GM19023 (cell line): Measurements from ENCODE around the gene BCAS3.

Experiments
- ATAC-seq: cut with Tn5 transposase; IDR thresholded peaks from one replicate; pipeline ENCODE4 v1.9.1; 2021; ENCODE audit warnings: mild to moderate bottlenecking, moderate library complexity; ENCODE audit not compliant: unreplicated experiment

BCAS3 gene

DNA sequence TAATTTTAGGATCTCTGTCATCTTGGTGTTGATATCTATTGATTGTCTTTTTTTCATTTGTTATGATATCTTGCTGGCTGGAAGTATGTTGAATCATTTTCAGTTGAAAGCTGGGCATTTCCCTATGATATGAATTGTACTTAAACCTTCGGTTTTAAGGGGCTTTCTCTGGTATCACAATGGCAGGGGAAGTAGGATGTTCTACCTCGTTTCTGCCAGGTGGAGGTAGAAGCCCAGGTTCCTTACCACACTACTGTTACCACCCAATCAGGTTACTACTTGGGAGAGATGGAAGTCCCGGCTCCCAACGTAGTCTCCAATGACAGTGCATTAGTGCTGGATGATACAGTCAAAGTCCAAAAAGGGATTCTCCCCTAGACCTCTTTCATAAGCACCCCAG lies 440.3 kb downstream of the BCAS3 start:
- ATAC-seq: no peak

DNA sequence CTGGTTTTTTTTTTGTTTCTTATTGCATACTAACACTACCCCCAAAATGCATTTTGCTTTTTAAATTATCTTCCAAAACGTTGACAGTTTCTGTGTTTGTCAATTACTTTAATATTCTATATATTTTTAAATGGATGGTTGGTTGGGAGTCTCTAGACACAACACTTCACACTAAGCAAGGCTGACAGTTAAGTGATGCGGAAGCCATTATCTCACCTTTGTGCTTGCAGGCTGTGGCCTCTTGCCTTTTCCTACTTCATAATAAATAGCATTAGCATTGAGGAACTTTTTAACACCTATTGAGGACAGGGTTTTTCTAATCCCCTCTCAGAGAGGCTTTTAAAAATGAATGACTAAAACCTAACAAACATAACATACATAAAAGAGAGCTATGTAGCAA lies 441.2 kb downstream of the BCAS3 start:
- ATAC-seq: no peak

- ATAC-seq: no peak
Observed at GRCh38 chr17:61122326-61122913, 444.8 kb downstream of the BCAS3 start.

DNA sequence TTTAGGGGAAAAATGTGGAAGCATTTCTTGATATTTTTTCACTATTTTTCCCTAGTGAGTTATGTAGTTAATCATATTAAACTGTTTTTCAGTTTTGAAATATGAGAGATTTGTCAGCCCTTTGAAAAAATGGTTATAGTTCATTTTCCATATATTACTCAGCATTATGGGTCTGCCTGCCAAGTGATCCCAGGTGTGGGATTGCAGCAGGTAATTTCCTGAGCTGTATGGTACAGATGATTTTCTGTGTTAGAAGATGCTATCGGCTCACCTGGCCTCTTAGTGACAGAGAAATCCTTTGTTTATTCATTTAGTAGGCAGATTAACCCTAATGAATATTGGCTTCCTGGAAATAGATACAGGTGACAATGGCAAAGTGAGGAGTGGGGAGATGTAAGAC lies 446.9 kb downstream of the BCAS3 start:
- no peak for ATAC-seq

DNA sequence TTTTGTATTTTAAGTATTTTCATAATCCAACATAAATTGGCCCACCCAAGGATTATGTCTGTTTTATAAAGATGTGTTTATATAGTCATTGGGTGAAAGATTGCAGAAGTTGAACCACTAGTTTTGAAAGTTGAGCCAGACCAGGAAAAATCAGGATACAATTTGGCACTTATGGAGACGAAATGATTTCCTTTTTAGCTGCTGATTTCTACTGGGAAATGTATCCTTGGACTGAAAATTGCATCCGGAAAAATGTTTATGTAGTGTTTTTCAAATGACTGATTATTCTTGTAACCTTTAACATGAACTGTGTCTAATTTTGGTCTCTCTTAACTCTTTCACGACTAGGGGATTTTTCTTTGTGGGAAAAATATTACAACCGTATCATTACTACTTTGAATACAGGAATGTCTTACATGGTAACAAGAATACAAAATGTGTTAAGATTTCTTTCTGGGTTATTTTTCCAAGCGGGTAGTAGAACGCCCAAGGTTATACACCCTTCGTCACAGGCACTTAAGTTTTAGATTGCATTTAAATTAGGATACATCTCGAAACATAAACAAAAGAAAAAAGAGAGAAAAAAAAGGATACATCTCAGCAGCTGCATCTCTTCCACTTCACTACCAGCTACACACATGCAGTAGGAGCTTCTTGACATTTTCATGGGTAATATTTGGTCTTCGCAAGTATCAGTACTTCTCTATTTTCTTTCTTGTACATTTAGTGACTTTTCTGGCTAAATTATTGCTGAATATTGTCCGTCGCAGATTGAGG lies 449.0 kb downstream of the BCAS3 start:
- ATAC-seq: no peak

GRCh38 chr17:61127960-61128359 lies 450.3 kb downstream of the BCAS3 start:
- no peak for ATAC-seq

DNA sequence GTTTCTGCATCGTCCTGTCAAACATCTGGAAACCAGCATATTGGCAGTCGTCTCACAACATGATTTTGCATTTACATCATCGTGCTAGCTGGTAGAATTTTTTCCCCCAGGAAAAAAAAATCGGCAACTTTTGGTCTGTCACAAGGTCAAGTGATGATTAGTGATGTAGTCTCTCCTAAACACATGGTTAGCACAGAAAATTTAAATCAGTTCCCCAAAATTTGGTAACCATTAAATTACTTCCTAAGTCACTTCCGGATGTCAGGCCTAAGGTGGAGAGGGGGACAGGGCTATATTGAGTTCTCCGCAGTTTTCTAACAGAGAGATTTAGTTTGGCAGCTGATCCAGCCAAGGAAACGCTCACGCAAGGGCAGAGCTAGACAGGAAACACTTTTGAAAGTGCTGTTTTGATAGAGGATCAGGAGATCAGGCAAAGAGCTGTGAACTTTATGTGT lies 451.0 kb downstream of the BCAS3 start:
- no peak for ATAC-seq

GRCh38 chr17:61129267-61130254 lies 451.9 kb downstream of the BCAS3 start:
- no peak for ATAC-seq

- ATAC-seq: no peak
Observed at GRCh38 chr17:61130330-61130729, 452.7 kb downstream of the BCAS3 start.

DNA sequence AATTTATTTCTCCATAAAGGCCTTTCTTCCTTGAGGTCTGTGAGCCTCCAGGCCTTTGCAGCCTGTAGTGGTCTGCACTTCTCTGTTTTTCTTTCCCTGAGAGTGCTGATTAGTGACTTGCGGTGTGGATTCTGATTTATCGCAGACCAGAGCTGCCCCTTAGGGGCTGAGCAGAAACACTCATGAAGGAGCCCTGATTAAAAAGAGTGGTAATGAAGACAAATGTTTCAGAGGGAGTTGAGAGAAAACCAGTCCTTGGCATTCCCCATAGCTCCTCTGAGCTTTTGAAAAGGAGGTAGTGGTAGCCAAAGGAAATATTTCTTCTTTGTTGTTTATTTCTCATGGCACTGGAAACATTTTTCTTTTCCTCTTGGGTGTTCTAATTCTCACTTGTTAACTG lies 453.9 kb downstream of the BCAS3 start:
- ATAC-seq: no peak

GRCh38 chr17:61132524-61132923 lies 454.9 kb downstream of the BCAS3 start:
- no peak for ATAC-seq

DNA sequence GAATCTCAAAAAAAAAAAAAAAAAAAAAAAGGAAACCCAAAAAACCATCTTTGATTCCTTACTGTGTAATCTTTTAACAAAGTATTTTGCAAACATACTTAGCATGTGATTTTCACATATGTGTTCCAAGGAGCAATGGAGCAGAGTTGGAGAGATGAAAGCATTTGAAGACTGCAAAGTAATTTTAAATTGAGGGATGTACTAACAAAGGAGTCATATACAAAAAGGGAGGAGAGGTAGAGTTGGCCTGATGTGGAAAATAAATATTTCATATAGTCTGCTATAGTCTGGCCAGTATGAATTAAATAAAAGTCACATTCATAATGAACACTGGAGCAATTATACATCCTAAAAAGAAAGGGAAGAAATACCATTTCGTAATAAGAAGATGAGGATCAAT lies 456.2 kb downstream of the BCAS3 start:
- no peak for ATAC-seq

GRCh38 chr17:61134551-61135235 lies 457.0 kb downstream of the BCAS3 start:
- ATAC-seq: no peak

DNA sequence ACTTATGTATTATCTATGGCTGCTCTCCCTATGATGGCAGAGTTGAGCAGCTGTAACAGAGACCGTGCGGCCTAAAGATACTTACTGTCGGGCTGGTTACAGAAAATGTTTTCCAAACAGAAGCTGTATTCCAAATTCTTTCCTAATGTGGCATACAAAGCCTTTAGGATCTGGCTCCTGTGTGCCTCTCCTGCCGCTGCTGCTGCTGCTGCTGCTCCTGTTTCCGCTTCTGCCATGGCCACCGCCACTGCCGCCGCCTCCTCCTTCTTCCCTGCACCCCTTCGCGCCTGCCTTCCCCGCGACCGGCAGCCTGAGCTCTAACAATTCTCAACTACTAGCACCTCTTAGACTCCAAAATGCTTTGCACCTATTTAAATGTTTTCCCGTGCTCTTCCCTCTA lies 458.1 kb downstream of the BCAS3 start:
- no peak for ATAC-seq

DNA sequence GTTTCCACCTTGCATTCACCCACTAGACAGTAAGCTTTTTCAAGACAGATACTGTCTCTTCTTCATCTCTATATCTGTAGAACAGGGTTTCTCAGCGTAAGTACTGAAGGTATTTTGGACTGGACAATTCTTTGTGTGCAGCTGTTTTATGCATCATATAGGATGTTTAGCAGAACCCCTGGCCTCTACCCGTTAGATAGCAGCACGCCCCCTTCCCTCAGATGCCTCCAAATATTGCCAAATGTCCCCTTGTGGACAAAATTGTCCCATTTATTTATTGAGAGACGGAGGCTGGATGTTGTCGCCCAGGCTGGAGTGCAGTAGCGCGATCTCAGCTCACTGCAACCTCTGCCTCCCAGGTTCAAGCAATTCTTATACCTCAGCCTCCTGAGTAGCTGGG lies 458.6 kb downstream of the BCAS3 start:
- no peak for ATAC-seq

DNA sequence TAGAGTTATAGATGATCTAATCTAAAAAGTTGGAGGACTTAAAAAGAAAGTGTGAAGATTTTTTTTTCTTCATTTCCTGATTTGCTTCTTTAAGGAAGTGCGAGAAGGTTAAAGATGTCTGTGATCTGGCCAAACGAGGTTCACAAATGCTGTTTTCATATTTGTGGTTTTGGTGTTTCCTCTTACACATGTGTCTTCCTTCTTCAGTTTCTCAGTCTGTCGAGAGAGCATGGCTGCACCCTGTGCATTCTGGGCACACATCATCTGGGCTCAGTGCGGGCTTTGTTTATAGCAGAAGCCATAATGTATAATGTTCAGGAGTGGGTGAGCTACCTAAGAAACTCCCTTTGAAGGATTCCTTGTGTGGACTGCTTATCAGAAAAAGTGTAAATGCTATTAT lies 461.6 kb downstream of the BCAS3 start:
- no peak for ATAC-seq

DNA sequence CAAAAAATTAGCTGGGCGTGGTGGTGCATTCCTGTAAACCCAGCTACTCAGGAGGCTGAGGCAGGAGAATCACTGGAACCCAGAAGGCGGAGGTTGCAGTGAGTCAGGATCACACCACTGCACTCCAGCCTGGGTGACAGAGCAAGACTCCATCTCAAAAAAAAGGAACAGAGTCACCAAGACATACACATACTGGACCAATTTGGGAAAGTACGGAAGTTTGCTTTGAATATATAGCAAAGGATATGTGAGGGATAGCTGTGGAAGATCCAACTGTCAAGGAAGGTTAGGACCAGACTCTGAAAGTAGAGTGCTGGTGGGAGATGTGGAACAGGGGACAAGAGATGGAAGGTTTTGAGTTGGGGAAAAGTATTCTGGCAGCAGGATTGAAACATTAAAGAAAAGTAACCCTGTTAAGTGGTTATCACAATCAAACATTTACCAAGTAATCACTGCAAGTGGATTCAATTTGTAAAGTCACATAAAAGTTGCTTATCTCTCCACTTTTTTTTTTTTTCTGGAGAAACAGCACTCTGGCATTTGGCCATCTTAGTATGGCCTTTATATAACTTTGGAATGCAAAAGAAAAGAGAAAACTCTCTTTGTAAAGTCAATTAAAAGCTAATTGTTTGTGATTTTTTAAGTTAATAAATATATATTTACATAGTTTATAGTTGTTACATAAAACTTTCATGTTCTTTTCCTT lies 462.6 kb downstream of the BCAS3 start:
- no peak for ATAC-seq

DNA sequence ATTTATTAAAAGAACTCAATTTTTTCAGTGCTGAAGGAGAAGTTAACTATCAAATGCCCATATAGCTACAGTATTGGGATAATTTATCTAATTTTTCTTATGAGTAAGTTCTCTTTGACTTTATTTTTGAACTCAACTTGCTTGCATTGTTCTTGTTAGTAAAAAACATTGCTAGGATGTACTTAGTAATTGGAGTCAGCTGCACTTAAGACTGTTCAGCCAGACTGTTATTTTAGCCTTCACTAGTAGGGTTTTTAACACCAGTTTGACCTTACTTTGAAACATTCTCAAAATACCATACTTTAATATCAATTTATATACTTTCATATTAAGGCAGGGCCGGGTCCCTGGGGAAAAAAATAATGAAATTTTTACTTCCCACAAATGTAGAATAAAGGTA lies 465.4 kb downstream of the BCAS3 start:
- no peak for ATAC-seq

GRCh38 chr17:61144137-61144536 lies 466.5 kb downstream of the BCAS3 start:
- ATAC-seq: no peak
